Stimulated activated CD4-positive, alpha-beta T cell treated with anti-CD3 and anti-CD28 coated beads, TNF-alpha, amount 100 ng/mL, for 24 hours (primary cell): ENCODE measurements around the gene RTL1.

Experiments
- DNase-seq, 3 experiments: peaks; one replicate each; pipeline ENCODE4 v3.0.0-alpha.2; 2020; ENCODE audit warnings: low read depth in 3 of 3

RTL1 gene

DNA sequence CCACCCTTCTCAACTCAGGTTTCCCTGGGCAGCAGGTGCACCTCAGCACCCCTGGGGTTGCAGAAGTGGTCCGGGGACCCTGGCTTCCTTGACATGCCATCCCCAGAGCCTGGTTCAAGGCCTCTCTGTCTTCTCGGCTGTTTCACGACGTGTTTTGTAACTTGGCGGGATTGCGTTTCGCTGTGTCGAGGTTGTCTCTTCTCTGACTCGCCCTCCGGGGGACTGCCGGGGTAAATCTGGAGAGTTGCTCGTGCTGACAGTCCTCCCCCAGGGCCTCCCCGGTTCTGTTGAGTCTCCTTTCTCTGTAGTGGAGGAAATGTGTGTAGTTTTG lies 52.0 kb downstream of the RTL1 start:
- DNase-seq: no peak

DNA sequence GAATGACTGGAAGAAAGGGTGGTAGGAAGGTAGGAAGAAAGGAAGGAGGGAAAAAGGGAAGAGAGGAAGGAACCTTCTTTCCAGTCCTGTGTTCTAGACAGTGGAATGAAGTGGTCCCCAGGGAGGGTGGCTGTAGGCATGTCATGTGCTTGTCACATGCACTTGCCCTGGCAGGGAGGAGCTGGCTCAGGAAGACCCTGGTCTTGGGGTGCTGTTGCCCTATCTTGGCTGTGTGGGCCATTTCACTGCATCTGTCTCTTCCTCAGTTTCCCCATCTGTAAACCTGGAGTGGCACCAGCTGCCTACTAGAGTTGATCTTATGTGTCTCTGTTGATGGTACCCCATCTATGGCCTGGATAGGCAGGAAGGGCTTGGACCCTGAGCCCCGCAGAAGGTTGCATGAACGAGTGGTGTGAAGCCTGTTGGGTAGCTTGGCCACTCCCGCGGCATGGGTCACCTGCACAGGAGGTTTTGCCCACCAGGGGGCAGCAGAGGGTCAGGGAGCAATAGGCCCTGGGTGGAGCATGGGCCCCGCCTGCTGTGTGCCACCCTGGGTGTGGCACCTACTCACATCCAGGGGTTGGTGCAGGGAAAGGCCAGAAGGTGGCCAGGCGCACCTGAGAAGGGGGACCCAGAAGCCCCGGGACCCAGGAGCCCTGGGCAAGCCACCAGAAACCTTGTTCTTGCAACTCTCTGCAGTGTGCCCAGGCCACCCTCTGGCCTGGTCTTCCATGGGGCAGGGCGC lies 52.5 kb downstream of the RTL1 start:
- peak; percentile 63 to 79 (median 67) for DNase-seq

DNA sequence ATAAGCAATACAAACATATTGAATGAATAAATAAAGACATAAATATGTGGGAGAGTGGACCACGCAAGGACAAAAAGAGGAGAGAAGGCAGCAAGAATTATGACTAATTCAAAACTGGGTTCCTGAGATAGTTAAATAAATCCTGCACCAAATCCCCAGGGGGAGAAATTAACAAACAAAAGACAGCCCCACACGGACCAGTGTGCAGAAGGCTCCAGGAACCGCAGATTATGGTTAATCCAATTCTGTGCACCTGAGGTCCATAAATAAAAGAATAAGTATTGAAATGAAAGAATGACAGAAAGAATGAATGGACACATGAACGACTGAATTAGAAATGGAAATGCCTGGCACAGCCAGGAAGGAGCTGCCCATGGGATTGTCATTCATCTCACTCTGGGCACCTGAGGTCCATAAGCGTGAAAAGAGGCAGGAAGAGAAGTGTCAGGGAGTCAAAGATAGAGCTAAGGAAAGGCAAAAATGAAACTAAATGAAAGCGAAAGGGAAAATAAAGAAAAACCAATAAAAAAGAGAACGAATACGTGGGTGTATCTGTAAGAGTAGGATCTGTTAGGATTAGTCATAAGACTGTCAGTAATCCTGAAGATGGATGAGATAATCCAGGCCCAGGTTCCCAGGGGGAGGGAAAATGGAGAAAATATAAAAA lies 54.3 kb downstream of the RTL1 start:
- no peak for DNase-seq

- DNase-seq: no peak
Measured at GRCh38 chr14:100846309-100846859, 57.1 kb downstream of the RTL1 start.

- no peak for DNase-seq
Measured at GRCh38 chr14:100845341-100845740, 58.2 kb downstream of the RTL1 start.

DNA sequence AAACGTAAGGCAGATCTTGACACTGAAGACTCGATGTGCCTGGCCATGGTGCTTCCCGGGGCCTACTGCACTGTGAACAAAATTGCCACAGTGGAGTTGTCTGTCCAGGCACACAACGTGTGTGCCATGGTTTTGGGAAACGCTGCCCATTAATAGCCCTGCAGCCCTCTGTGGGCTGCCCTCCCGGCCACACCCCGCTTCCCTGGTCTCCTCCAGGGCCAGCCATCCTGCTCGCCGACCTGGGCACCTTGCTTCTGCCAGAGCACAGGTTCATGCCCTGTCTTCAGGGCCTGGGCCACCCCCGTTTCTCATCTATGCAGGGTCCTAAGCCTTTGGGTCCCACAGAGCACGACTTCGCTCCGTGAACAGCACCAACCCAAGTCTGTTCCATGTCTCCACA lies 58.7 kb downstream of the RTL1 start:
- no peak for DNase-seq

DNA sequence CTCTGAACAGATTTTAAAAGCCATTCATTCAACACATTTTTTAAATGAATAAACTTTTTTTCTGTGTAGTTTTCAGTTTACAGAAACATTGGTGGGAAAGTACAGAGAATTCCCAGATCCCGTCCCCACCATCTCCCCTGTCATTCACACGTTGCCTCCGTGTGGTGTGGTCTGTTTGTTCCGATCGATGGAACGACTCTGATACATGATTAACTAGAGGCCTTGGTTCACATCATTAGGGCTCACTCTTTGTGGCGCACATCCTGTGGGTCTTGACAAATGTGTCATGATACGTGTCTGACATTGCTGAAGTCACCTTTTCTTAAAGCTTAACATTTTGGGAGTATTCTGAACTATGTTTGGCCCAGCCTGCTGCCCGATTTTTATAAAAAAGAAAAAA lies 59.1 kb downstream of the RTL1 start:
- DNase-seq: no peak

- no peak for DNase-seq
Measured at GRCh38 chr14:100844082-100844408, 59.5 kb downstream of the RTL1 start.

GRCh38 chr14:100842799-100843198 lies 60.7 kb downstream of the RTL1 start:
- no peak for DNase-seq

- no peak for DNase-seq
Measured at GRCh38 chr14:100841761-100842403, 61.6 kb downstream of the RTL1 start.

DNA sequence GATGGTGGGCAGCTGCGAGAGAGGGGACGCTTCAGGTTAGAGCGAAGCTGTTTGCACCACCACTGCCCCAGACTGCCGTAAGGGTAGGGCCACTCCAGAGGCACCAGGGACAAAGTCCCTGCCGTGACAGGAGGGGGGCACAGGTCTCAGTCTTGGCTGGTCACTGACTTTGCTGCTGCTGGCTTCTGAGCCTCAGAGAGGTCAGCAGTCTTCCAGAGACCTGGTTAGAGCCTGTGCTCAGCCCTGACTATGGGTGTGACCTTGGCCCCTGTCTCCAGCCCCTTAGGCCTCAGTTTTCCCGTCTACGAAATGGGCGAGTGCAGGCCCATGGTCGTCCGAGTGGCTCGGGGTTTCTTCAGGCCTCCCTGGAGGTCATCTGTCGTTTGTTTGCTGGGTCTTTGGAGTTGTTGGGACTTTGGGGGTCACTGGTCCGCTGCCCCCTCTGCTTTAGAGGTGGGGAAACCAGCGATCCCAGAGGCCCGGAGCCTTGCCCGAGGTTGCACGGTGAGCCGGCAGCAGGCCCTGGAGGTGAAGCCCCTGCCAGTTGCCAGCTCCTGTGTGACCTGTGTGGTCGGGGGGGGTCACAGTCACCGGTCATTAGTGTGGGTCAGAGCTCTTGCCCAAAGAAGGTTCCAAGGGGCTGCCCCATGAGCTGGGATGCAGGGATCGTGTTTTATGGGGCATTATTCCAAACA lies 62.3 kb downstream of the RTL1 start:
- no peak for DNase-seq

DNA sequence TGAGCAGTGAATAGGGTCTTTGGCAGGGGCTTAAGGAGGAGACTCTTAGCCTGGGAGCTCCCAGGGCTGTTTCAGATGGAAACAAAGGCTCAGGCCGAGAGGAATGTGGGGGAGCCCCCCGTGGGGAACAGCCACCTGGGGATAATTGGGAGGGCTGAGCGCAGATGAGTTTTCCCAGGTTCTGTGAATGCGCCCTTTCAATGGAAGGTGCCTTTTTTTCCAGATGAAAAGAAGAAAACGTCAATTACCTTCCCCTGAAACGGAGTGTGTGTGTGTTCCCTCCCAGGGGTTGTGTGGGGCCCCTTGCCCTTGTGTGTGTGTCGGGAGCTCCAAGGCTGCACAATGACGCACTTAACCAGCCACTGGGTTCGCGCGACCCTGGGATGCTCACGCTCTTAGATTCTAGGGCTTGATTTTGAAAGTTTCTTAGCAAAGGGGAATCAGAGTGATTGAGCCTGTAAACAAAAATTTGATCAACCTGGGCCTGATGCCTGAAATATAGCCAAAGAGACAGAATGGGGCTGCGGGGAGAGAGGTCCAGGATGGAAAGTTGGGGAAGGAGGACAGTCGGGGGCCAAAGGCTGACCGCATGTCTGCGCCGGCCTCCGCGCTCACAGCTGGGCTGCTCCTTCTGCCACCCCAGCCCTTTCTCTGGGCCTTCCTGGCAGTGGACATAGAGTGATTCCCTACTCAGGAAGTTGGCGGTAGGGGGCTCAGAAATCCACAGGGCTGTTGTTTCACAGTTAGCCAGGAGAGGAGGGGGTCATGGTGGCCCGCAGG lies 63.0 kb downstream of the RTL1 start:
- DNase-seq: no peak

- DNase-seq: no peak
Measured at GRCh38 chr14:100839681-100840111, 63.8 kb downstream of the RTL1 start.

DNA sequence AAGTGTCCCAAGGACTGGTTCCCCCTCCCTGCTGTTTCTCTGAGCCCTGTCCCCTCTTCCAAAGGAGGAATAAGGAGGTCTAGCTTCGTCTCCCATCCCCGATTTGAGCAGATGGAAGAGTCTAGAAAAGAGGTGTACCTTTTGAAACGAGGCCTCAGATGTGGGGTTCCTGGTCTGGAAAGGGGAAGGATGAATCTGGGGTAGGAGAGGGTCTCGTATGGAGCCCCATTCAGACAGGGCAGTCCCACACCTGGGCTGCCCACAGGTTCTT lies 64.3 kb downstream of the RTL1 start:
- DNase-seq: no peak

- DNase-seq: no peak
Measured at GRCh38 chr14:100838493-100839314, 64.8 kb downstream of the RTL1 start.

GRCh38 chr14:100837805-100838350 lies 65.6 kb downstream of the RTL1 start:
- no peak for DNase-seq

GRCh38 chr14:100836941-100837804 lies 66.3 kb downstream of the RTL1 start:
- no peak for DNase-seq

DNA sequence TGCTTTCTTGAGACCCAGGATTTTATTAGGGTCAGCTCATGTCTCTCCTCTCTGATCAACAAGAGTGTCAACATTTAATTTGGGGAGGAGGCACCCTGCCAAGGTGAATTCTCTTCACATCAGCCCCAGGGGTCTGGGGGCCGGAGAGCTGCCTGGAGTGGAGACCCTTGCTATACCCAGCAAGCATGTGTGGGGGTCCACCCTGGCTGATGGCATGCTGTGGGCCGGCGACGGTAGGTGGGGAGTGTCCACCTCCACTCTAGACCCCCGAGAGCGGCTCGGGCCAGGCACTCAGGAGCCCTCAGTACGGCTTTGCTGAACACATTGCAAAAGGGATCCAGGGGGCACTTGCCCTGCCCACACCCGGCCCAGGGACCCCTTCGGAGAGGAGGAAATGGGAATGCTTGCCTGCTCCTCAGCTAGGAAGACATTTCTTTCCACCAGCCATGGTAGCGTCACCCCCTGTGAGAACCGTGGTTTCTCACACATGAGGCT lies 67.2 kb downstream of the RTL1 start:
- DNase-seq: no peak

DNA sequence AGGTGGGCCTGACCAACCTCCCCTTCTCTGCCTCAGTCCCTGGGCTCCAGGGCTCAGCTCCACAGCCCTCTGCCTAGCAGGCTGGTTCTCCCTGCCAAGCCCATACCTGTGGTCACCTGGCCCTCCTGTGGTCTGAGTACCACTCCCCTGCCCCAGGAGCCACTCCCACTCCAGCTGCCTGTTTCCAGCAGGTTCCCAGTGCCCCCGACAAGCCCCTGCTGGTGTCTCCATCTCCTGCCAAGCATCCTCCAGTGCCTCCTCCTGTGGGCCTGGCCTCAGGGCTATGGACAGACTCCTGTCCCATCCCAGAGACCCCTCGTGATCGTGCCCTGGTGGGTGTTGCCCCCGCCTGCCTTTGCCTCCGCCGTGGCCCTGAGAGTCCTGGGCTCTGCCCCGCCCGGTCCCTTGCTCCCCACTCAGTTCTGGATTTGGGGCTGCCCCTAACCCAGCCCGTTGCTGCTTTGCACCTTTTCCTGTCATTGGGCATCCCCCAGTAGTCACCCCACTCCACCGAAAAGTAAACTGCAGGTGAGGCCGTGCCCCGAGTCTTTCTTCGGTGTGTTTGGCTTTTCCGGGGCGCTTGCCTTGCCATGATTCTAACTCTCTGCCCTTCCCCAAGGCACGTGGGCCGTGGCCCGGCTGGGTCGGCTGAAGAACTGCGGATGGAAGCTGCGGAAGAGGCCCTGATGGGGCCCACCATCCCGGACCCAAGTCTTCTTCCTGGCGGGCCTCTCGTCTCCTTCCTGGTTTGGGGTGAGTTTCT lies 67.8 kb downstream of the RTL1 start:
- DNase-seq: no peak
